Hepatocyte (in vitro differentiated cells): ENCODE data around the gene TWF2.

ENCODE experiments used
- CTCF ChIP-seq: fragments of 200-600 bp; sonication (generic); IDR thresholded peaks from 2 replicates; pipeline ENCODE4 v1.5.1; 2016; ENCODE audit warnings: antibody characterized with exemption, mild to moderate bottlenecking; ENCODE audit not compliant: poor library complexity
- EZH2 ChIP-seq: fragments of 200-600 bp; sonication (generic); IDR thresholded peaks from 2 replicates; pipeline ENCODE4 v1.6.1; 2016; ENCODE audit warnings: antibody characterized with exemption, mild to moderate bottlenecking, borderline replicate concordance
- EZH2phosphoT487 ChIP-seq: fragments of 200-600 bp; sonication (generic); IDR thresholded peaks from one replicate; pipeline ENCODE4 v1.6.1; 2018; ENCODE audit warnings: antibody characterized with exemption, mild to moderate bottlenecking, low read depth, moderate library complexity; ENCODE audit not compliant: unreplicated experiment, severe bottlenecking

GRCh38 chr3:52210037-52210436 lies 28.9 kb downstream of the TWF2 start:
- TF ChIP-seq CTCF = no peak
- no peak for TF ChIP-seq EZH2
- TF ChIP-seq EZH2phosphoT487 = no peak
